ENCODE results near the gene PPFIBP1.

DNA sequence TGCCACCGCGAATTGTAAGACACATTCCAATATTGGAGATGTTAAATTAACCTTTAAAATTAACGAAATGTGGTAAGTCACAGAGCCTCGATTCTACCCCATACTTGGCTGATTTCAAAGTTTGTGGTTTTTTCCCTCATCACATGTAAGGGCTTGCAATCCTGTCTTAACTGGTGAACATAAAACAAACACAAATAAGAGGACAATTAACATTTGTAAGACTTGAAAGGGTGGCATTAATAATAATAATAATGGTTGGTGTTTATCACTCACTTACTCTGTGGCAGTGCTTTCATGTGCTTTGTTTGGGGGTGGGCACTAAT lies 26.6 kb downstream of the PPFIBP1 start:
- no peak for TF ChIP-seq EP300 (IDR thresholded peaks at IDR 0.05)
- TF ChIP-seq, protein P1, sequence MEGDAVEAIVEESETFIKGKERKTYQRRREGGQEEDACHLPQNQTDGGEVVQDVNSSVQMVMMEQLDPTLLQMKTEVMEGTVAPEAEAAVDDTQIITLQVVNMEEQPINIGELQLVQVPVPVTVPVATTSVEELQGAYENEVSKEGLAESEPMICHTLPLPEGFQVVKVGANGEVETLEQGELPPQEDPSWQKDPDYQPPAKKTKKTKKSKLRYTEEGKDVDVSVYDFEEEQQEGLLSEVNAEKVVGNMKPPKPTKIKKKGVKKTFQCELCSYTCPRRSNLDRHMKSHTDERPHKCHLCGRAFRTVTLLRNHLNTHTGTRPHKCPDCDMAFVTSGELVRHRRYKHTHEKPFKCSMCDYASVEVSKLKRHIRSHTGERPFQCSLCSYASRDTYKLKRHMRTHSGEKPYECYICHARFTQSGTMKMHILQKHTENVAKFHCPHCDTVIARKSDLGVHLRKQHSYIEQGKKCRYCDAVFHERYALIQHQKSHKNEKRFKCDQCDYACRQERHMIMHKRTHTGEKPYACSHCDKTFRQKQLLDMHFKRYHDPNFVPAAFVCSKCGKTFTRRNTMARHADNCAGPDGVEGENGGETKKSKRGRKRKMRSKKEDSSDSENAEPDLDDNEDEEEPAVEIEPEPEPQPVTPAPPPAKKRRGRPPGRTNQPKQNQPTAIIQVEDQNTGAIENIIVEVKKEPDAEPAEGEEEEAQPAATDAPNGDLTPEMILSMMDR (IDR thresholded peaks at IDR 0.05): no peak
